ENCODE results near the gene CAMSAP1.

Gene CAMSAP1

GRCh38 chr9:135878528-135879236 is 28.7 kb downstream of the CAMSAP1 start:
- H3K4me3 ChIP-seq (ENCODE audit: low read length): no peak overlapping the region
- TF ChIP-seq ZNF274 (IDR thresholded peaks at IDR 0.05; ENCODE audit: low read depth, low read length): no peak

- TF ChIP-seq ZNF274 (IDR thresholded peaks at IDR 0.05; ENCODE audit: low read depth, low read length): no peak
- H3K4me3 ChIP-seq (ENCODE audit: low read length): no peak overlapping the region
Observed at GRCh38 chr9:135877791-135878527, 29.4 kb downstream of the CAMSAP1 start.

- no peak for TF ChIP-seq ZNF274 (IDR thresholded peaks at IDR 0.05; ENCODE audit: low read depth, low read length)
- H3K4me3 ChIP-seq (ENCODE audit: low read length): no peak overlapping the region
Observed at GRCh38 chr9:135876936-135877335, 30.4 kb downstream of the CAMSAP1 start.

GRCh38 chr9:135874859-135875258 is 32.5 kb downstream of the CAMSAP1 start:
- H3K4me3 ChIP-seq (ENCODE audit: low read length): no peak overlapping the region
- no peak for TF ChIP-seq ZNF274 (IDR thresholded peaks at IDR 0.05; ENCODE audit: low read depth, low read length)

- no peak for TF ChIP-seq ZNF274 (IDR thresholded peaks at IDR 0.05; ENCODE audit: low read depth, low read length)
Observed at GRCh38 chr9:135869909-135870308, 37.4 kb downstream of the CAMSAP1 start.

GRCh38 chr9:135865531-135865930 is 41.8 kb downstream of the CAMSAP1 start:
- H3K4me3 ChIP-seq (ENCODE audit: low read length): no peak overlapping the region
- no peak for TF ChIP-seq ZNF274 (IDR thresholded peaks at IDR 0.05; ENCODE audit: low read depth, low read length)

More at GRCh38 chr9:135869909-135870308, 37.4 kb downstream of the CAMSAP1 start:
- no peak overlapping the region for H3K4me3 ChIP-seq (ENCODE audit: low read length)

- no peak overlapping the region for H3K4me3 ChIP-seq (ENCODE audit: low read length)
- TF ChIP-seq ZNF274 (IDR thresholded peaks at IDR 0.05; ENCODE audit: low read depth, low read length): no peak
Observed at GRCh38 chr9:135864447-135865049, 42.8 kb downstream of the CAMSAP1 start.

- H3K4me3 ChIP-seq (ENCODE audit: low read length): no peak overlapping the region
- no peak for TF ChIP-seq ZNF274 (IDR thresholded peaks at IDR 0.05; ENCODE audit: low read depth, low read length)
Observed at GRCh38 chr9:135862809-135863208, 44.5 kb downstream of the CAMSAP1 start.

- no peak overlapping the region for H3K4me3 ChIP-seq (ENCODE audit: low read length)
Observed at GRCh38 chr9:135858491-135859185, 48.7 kb downstream of the CAMSAP1 start.

GRCh38 chr9:135857843-135858242 is 49.5 kb downstream of the CAMSAP1 start:
- TF ChIP-seq ZNF274 (IDR thresholded peaks at IDR 0.05; ENCODE audit: low read depth, low read length): no peak

More at GRCh38 chr9:135858491-135859185, 48.7 kb downstream of the CAMSAP1 start:
- no peak for TF ChIP-seq ZNF274 (IDR thresholded peaks at IDR 0.05; ENCODE audit: low read depth, low read length)

GRCh38 chr9:135857371-135857786 is 50.0 kb downstream of the CAMSAP1 start:
- TF ChIP-seq ZNF274 (IDR thresholded peaks at IDR 0.05; ENCODE audit: low read depth, low read length): no peak
- no peak overlapping the region for H3K4me3 ChIP-seq (ENCODE audit: low read length)

More at GRCh38 chr9:135857843-135858242, 49.5 kb downstream of the CAMSAP1 start:
- no peak overlapping the region for H3K4me3 ChIP-seq (ENCODE audit: low read length)

- H3K4me3 ChIP-seq (ENCODE audit: low read length): no peak overlapping the region
- TF ChIP-seq ZNF274 (IDR thresholded peaks at IDR 0.05; ENCODE audit: low read depth, low read length): no peak
Observed at GRCh38 chr9:135851748-135852147, 55.6 kb downstream of the CAMSAP1 start.

GRCh38 chr9:135850737-135851136 is 56.6 kb downstream of the CAMSAP1 start:
- TF ChIP-seq ZNF274 (IDR thresholded peaks at IDR 0.05; ENCODE audit: low read depth, low read length): no peak

GRCh38 chr9:135849181-135849580 is 58.2 kb downstream of the CAMSAP1 start:
- H3K4me3 ChIP-seq (ENCODE audit: low read length): no peak overlapping the region
- TF ChIP-seq ZNF274 (IDR thresholded peaks at IDR 0.05; ENCODE audit: low read depth, low read length): no peak

More at GRCh38 chr9:135850737-135851136, 56.6 kb downstream of the CAMSAP1 start:
- no peak overlapping the region for H3K4me3 ChIP-seq (ENCODE audit: low read length)

Data from GM08714 (cell line).